Sigmoid colon (tissue), 7 donors: ENCODE results near the gene SMARCA2. TPM values are rescaled to one million over a fixed set of nuclear protein-coding genes. Genes with fewer than 3 reads are reported as not detected.

Source experiments
- DNase-seq: peaks from one replicate; pipeline ENCODE4 v3.0.0-alpha.2; 2019
- H3K27ac ChIP-seq, 4 donors: fragments of 200-600 bp; sonication (generic); one replicate each; pipeline ENCODE4 v1.5.1; 2016 to 2019; ENCODE audit warnings: mild to moderate bottlenecking in 1 of 4
- H3K27me3 ChIP-seq, 3 donors: fragments of 200-600 bp; sonication (generic); one replicate each; pipeline ENCODE4 v1.5.1; 2019; ENCODE audit warnings: mild to moderate bottlenecking in 1 of 3
- H3K36me3 ChIP-seq, 4 donors: fragments of 200-600 bp; sonication (generic); one replicate each; pipeline ENCODE4 v1.5.1; 2016 to 2019
- H3K4me1 ChIP-seq, 4 donors: fragments of 200-600 bp; sonication (generic); one replicate each; pipeline ENCODE4 v1.5.1; 2017 to 2019
- H3K4me3 ChIP-seq, 4 donors: fragments of 200-600 bp; sonication (generic); one replicate each; pipeline ENCODE4 v1.5.1; 2017 to 2019; ENCODE audit warnings: mild to moderate bottlenecking in 2 of 4, moderate library complexity in 1 of 4
- H3K9me3 ChIP-seq, 4 donors: fragments of 200-600 bp in 3 of 4; sonication (generic) in 3 of 4; one replicate each; pipeline versions ENCODE4 v1.5.1 to v1.6.1; 2013 to 2019
- CTCF ChIP-seq, 4 experiments: fragments of 450-650 bp in 3 of 4; fragments of 200-600 bp in 1 of 4; IDR thresholded peaks; one replicate each; pipeline ENCODE4 v1.5.1; 2016 to 2019; ENCODE audit warnings: antibody characterized with exemption in 4 of 4, mild to moderate bottlenecking in 3 of 4, moderate library complexity in 2 of 4
- EP300 ChIP-seq, 4 donors: sonication (generic); formaldehyde crosslinking; IDR thresholded peaks; one replicate each; pipeline ENCODE4 v1.6.1; 2017; ENCODE audit warnings: antibody characterized with exemption in 4 of 4
- POLR2A ChIP-seq, 2 donors: fragments of 450-650 bp; IDR thresholded peaks; one replicate each; pipeline ENCODE4 v1.6.1; 2016; ENCODE audit warnings: antibody characterized with exemption in 2 of 2, mild to moderate bottlenecking in 2 of 2, moderate library complexity in 2 of 2
- POLR2AphosphoS5 ChIP-seq, 4 donors: sonication (generic); formaldehyde crosslinking; IDR thresholded peaks; one replicate each; pipeline ENCODE4 v1.6.1; 2017; ENCODE audit warnings: antibody characterized with exemption in 4 of 4
- WGBS, 2 donors: extraction: QIAGEN DNeasy Blood & Tissue Kit; methylation state at CpG; one replicate each; pipeline ENCODE4 v1.1.7; 2013; 5-methylcytosine and 5-hydroxymethylcytosine counted together
- intact Hi-C: fragments of 100-400 bp; cut with DNase I; formaldehyde crosslinking; loops from one replicate; pipeline ENCODE4 v1.15.1; 2023
- polyA plus RNA-seq, 3 donors: library from polyadenylated mRNA; stranded (reverse); fragments of 200-250 nt; gene quantifications; one replicate each; pipeline ENCODE4 v1.2.3, GENCODE V29; 2013
- total RNA-seq, 4 donors: library from RNA; depleted of rRNA; stranded (reverse); fragments of >200 nt; gene quantifications; one replicate each; pipeline ENCODE4 v1.1.0, GENCODE V29; 2016
- donor health status: healthy with polysubstance abuse.
- donor health status: Bipolar disorder and iron deficiency.
- donor health status: healthy.

The SMARCA2 gene
- total RNA-seq (100 to 1,000 TPM in 1 of 4 donors, 10 to 100 TPM in 3; 75.0 to 209 (median 88.9) TPM), polyA plus RNA-seq (10 to 100 TPM; 32.1 to 45.9 (median 42.6) TPM)

- DNase-seq, result peak; percentile 99
- no peaks in the 10 kb centered on the region for H3K27me3 ChIP-seq
- intact Hi-C loops, result loop anchor here (10.0 kb wide), 4 partner anchors 220 to 1510 kb away; partner anchors contain the start of genes PUM3 and RFX3
These were observed at the start of gene SMARCA2 for GRCh38 chr9:2014696-2015580. TSS of gene SMARCA2 (plus strand) at chr9:2015347. CDS start at chr9:2029023, 13,676 bp downstream.

DNA sequence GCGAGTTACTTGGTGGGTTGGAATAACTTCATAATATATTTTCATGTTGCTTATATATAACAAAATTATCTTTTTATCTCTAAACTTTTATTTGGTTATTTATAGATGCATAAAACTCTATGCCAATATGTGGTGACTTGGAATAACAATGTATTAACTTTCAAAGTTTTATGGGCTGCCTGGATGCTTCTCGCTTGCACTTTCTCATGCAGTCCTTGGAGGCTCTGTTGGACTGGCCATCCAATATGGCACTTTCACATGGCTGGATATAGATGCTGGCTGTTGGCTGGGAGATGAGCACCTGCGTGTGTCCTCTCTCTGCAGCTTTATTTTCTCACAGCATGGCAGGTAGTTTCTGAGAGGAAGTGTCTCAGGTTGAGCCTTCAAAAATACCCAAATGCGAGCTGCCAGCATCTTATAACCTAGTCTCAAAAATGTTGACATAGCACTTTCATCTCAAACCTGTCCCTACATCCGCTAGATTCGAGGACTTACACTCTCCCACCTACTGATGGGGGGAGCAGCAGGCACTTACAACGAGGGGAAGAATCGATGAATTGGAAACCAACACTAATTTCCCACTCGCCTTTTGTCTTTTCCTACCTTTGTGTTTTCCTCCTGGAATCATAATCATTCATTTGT, 48.3 kb upstream of the SMARCA2 start:
- TF ChIP-seq POLR2AphosphoS5 (IDR thresholded peaks at IDR 0.05) (no peak), CTCF (IDR thresholded peaks at IDR 0.05) (no peak), EP300 (IDR thresholded peaks at IDR 0.05) (no peak), POLR2A (IDR thresholded peaks at IDR 0.05) (no peak)

More at GRCh38 chr9:2014696-2015580, at the start of gene SMARCA2:
- TF ChIP-seq EP300 (IDR thresholded peaks at IDR 0.05) (peak in 1 of 4 donors; percentile 16), POLR2AphosphoS5 (IDR thresholded peaks at IDR 0.05) (peak; percentile 90 to 98 (median 94)), CTCF (IDR thresholded peaks at IDR 0.05) (no peak), POLR2A (IDR thresholded peaks at IDR 0.05) (peak; percentile 71 to 82)
- peak within 1 kb of the TSS; percentile 81 to 89 (median 88) for H3K4me3 ChIP-seq
- 0% methylated on average over 71 of the region's 71 CpGs for WGBS, 2 donors
- H3K36me3 ChIP-seq, result no peaks in the 10 kb centered on the region
- H3K9me3 ChIP-seq, result no peaks in the 10 kb centered on the region
- peak within 1 kb of the TSS; percentile 96 to 98 (median 96) for H3K27ac ChIP-seq
- H3K4me1 ChIP-seq, result peaks cover 0 to 33% (median 27%) of the 10 kb centered on the region in 4 donors

DNA sequence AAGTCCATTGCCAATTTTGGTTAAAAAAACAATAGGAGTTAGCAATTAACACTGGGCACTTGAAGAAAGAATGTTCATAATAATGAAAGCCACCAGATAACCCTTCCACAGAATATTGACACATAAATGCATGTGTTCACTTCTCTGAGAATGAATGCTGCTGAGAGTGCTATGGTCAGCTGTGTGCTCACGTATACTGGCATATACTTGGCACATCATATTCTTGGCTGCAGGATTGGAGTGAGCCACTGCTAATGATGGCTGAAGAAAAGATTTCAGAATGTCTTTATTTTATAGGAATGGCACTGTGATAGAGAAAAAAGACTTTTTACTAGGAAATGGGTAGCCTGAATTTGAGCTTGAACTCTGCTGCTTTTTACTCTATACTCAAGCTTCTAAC, 46.0 kb upstream of the SMARCA2 start:
- no peak overlapping the region for H3K27ac ChIP-seq
- no peak overlapping the region for H3K4me3 ChIP-seq
- 75 to 79% methylated on average over 1 of the region's 1 CpG for WGBS, 2 donors
- no peaks in the 10 kb centered on the region for H3K27me3 ChIP-seq
- intact Hi-C loops, result no loop called here
- no peaks in the 10 kb centered on the region for H3K9me3 ChIP-seq
- H3K36me3 ChIP-seq, result no peaks in the 10 kb centered on the region
- TF ChIP-seq CTCF (IDR thresholded peaks at IDR 0.05) (no peak), EP300 (IDR thresholded peaks at IDR 0.05) (no peak), POLR2A (IDR thresholded peaks at IDR 0.05) (no peak), POLR2AphosphoS5 (IDR thresholded peaks at IDR 0.05) (no peak)
- H3K4me1 ChIP-seq, result no peaks in the 10 kb centered on the region
- no peak for DNase-seq

More for the DNA sequence above, 48.3 kb upstream of the SMARCA2 start:
- intact Hi-C loops, result no loop called here
- Histone ChIP-seq H3K9me3 (no peaks in the 10 kb centered on the region), H3K4me1 (no peaks in the 10 kb centered on the region), H3K27ac (no peak overlapping the region), H3K4me3 (no peak overlapping the region), H3K27me3 (no peaks in the 10 kb centered on the region), H3K36me3 (no peaks in the 10 kb centered on the region)
- WGBS, 2 donors, result 88 to 91% methylated on average over 9 of the region's 9 CpGs
- DNase-seq, result no peak

- H3K27ac ChIP-seq, result no peak overlapping the region
- no peak for TF ChIP-seq POLR2A (IDR thresholded peaks at IDR 0.05)
- no peak for DNase-seq
- H3K27me3 ChIP-seq, result no peaks in the 10 kb centered on the region
- intact Hi-C loops, result no loop called here
- no peaks in the 10 kb centered on the region for H3K9me3 ChIP-seq
- no peak overlapping the region for H3K4me3 ChIP-seq
- WGBS, 2 donors, result 13 to 75% methylated on average over 1 of the region's 1 CpG
- no peaks in the 10 kb centered on the region for H3K4me1 ChIP-seq
- no peaks in the 10 kb centered on the region for H3K36me3 ChIP-seq
These were observed 45.2 kb upstream of the SMARCA2 start for GRCh38 chr9:1969898-1970297.

DNA sequence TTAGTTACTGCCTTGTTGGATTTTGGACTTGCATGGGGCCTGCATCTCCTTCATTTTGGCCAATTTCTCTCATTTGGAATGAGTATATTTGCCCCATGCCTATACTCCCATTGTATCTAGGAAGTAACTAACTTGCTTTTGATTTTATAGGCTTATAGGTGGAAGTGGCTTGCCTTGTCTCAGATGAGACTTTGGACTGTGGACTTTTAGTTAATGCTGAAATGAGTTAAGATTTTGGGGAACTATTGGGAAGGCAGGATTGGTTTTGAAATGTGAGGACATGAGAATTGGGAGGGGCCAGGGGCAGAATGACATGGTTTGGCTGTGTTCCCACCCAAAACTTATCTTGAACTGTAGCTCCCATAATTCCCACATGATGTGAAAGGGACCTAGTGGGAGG, 42.5 kb upstream of the SMARCA2 start:
- no peak for DNase-seq
- H3K9me3 ChIP-seq, result no peaks in the 10 kb centered on the region
- H3K36me3 ChIP-seq, result no peaks in the 10 kb centered on the region
- intact Hi-C loops, result no loop called here
- H3K27ac ChIP-seq, result no peak overlapping the region
- H3K4me1 ChIP-seq, result no peaks in the 10 kb centered on the region
- H3K4me3 ChIP-seq, result no peak overlapping the region
- H3K27me3 ChIP-seq, result no peaks in the 10 kb centered on the region
- no peak for TF ChIP-seq POLR2AphosphoS5 (IDR thresholded peaks at IDR 0.05)
- TF ChIP-seq EP300 (IDR thresholded peaks at IDR 0.05), result no peak
- TF ChIP-seq POLR2A (IDR thresholded peaks at IDR 0.05), result no peak
- TF ChIP-seq CTCF (IDR thresholded peaks at IDR 0.05), result no peak
